Kidney (tissue), 14 donors: ENCODE results near the gene NINL. TPM values are rescaled to one million over a fixed set of nuclear protein-coding genes. Genes with fewer than 3 reads are reported as not detected.
A peak's percentile ranks its signal among the peaks of the same experiment; 100 is the strongest.
"Not testable (repeated sequence)": the region's sequence is repeated elsewhere in the genome, so short reads cannot be mapped to it uniquely, and the experiment has no call there.

Source experiments
- DNase-seq, 5 donors: peaks; one replicate each; pipeline ENCODE4 v3.0.0-alpha.2; 2013 to 2020
- FAIRE-seq: peaks from 2 replicates; lab custom pipeline; 2012; peaks lifted over from hg19 to GRCh38; lab: Jason Lieb, UNC
- H3K27ac ChIP-seq, 2 donors: one replicate each; pipeline ENCODE4 v1.7.0; 2013; ENCODE audit warnings: low read depth in 2 of 2, low read length in 2 of 2, inconsistent platforms in 1 of 2
- H3K27me3 ChIP-seq: one replicate; pipeline ENCODE4 v1.7.1; 2013; ENCODE audit warnings: low read length, inconsistent platforms; ENCODE audit not compliant: control insufficient read depth, insufficient read depth
- H3K36me3 ChIP-seq, 3 donors: one replicate each; pipeline versions ENCODE4 v1.7.0 to v1.7.1; 2013; ENCODE audit warnings: low read length in 3 of 3, control low read depth in 1 of 3, inconsistent platforms in 1 of 3; ENCODE audit not compliant: insufficient read depth in 3 of 3, control insufficient read depth in 2 of 3
- H3K4me1 ChIP-seq, 3 donors: one replicate each; pipeline versions ENCODE4 v1.7.0 to v1.7.1; 2013; ENCODE audit warnings: low read length in 3 of 3, inconsistent platforms in 1 of 3, low read depth in 1 of 3; ENCODE audit not compliant: control insufficient read depth in 2 of 3, insufficient read depth in 2 of 3
- H3K4me3 ChIP-seq, 3 donors: one replicate each; pipeline versions ENCODE4 v1.7.0 to v1.8.1; 2013; ENCODE audit warnings: low read length in 3 of 3, control low read depth in 1 of 3, inconsistent platforms in 1 of 3
- H3K9ac ChIP-seq, 3 donors: one replicate each; pipeline versions ENCODE4 v1.7.0 to v1.7.1; 2013; ENCODE audit warnings: low read length in 3 of 3, control low read depth in 1 of 3, inconsistent platforms in 1 of 3
- H3K9me3 ChIP-seq, 3 donors: one replicate each; pipeline versions ENCODE4 v1.7.0 to v1.7.1; 2013; ENCODE audit warnings: low read length in 3 of 3, control low read depth in 1 of 3, inconsistent platforms in 1 of 3; ENCODE audit not compliant: control insufficient read depth in 2 of 3, insufficient read depth in 1 of 3
- intact Hi-C: fragments of 100-400 bp; cut with DNase I; formaldehyde crosslinking; loops from one replicate; pipeline ENCODE4 v1.11.1; 2022
- polyA plus RNA-seq: library from polyadenylated mRNA; stranded (reverse); fragments of 350-450 nt; fragmentation: Illumina TruSeq; extraction: RNeasy Lipid Tissue Mini Kit (QIAGEN cat#74804); gene quantifications from one replicate; pipeline ENCODE4 v1.2.3, GENCODE V29; 2014; ENCODE audit warnings: low read depth, low replicate concordance; ENCODE audit not compliant: insufficient read depth
- total RNA-seq: library from RNA; stranded (reverse); fragmentation: NEBNext Ultra II Directional; extraction: Animal tissue kit (Norgen Biotek cat#: 25700); gene quantifications from one replicate; pipeline ENCODE4 v1.2.1, GENCODE V29; 2021
- TF ChIP-seq, protein P1 (sequence below): IDR thresholded peaks from 3 replicates; pipeline ENCODE4 v1.5.1; 2012; ENCODE audit warnings: mild to moderate bottlenecking, moderate library complexity, borderline replicate concordance; ENCODE audit not compliant: insufficient read depth; ENCODE audit errors: extremely low read depth
- donor health status: control.
- donor health status: control.
- donor health status: control.
- donor health status: control.
- donor health status: control.
- donor health status: DM: yes; HTN: yes; CAD: no.
- donor health status: Normal renal cell carcinoma (clear cell type).

NINL gene
- total and polyA plus RNA-seq, 2 donors from 2014 or later: 23.4 to 25.2 TPM

DNA sequence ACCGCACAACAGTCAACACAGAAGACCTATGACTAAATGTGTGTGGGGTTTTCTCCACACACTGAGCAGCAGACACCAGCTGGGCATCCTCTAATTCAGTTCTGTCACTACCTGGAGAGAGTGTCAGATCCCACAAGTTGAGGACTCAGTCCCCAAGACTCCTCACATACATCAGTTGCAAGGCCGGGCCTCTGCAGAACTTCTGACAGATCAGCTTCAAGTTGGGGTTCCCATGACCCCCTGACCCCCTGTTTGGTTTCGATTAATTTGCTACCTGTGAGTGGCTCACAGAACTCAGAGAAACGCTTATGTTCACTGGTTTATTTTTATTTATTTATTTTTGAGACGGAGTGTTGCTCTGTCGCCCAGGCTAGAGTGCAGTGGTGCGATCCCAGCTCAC lies 3.2 kb upstream of the NINL start:
- no peaks in the 10 kb centered on the region for H3K4me1 ChIP-seq
- FAIRE-seq: no peak
- TF ChIP-seq, protein P1, sequence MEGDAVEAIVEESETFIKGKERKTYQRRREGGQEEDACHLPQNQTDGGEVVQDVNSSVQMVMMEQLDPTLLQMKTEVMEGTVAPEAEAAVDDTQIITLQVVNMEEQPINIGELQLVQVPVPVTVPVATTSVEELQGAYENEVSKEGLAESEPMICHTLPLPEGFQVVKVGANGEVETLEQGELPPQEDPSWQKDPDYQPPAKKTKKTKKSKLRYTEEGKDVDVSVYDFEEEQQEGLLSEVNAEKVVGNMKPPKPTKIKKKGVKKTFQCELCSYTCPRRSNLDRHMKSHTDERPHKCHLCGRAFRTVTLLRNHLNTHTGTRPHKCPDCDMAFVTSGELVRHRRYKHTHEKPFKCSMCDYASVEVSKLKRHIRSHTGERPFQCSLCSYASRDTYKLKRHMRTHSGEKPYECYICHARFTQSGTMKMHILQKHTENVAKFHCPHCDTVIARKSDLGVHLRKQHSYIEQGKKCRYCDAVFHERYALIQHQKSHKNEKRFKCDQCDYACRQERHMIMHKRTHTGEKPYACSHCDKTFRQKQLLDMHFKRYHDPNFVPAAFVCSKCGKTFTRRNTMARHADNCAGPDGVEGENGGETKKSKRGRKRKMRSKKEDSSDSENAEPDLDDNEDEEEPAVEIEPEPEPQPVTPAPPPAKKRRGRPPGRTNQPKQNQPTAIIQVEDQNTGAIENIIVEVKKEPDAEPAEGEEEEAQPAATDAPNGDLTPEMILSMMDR: no peak
- intact Hi-C loops: no loop called here
- H3K36me3 ChIP-seq: no peaks in the 10 kb centered on the region
- H3K9me3 ChIP-seq: no peaks in the 10 kb centered on the region
- H3K9ac ChIP-seq: no peak overlapping the region
- H3K27ac ChIP-seq: no peak overlapping the region
- no peak for DNase-seq
- H3K4me3 ChIP-seq: no peak overlapping the region
- H3K27me3 ChIP-seq: no peaks in the 10 kb centered on the region

DNA sequence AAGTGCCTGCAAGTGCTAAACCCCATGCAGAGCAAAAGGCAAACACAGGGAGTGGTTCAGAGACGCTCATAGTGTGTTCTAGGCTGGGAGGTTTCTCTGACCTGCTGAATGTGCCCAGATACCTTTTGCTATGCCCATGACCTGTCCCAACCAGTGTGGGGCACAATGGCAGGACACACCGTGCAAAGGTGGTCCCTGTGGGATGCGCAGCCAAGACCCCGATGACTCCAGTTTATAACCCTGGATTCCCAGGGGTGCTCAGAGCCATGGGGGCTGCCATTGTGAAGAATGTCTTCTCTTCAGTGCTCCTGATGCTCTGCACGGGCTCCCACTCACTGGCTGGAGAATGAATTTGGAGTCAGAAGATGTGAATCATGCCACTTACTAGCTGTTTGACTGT lies 2.2 kb upstream of the NINL start:
- no peak overlapping the region for H3K9ac ChIP-seq
- H3K36me3 ChIP-seq: no peaks in the 10 kb centered on the region
- no peak overlapping the region for H3K4me3 ChIP-seq
- H3K27ac ChIP-seq: no peak overlapping the region
- no peaks in the 10 kb centered on the region for H3K9me3 ChIP-seq
- intact Hi-C loops: no loop called here
- FAIRE-seq: no peak
- no peaks in the 10 kb centered on the region for H3K4me1 ChIP-seq
- peak in 1 of 5 donors; percentile 26 for DNase-seq
- H3K27me3 ChIP-seq: no peaks in the 10 kb centered on the region
- TF ChIP-seq, protein P1: no peak

DNA sequence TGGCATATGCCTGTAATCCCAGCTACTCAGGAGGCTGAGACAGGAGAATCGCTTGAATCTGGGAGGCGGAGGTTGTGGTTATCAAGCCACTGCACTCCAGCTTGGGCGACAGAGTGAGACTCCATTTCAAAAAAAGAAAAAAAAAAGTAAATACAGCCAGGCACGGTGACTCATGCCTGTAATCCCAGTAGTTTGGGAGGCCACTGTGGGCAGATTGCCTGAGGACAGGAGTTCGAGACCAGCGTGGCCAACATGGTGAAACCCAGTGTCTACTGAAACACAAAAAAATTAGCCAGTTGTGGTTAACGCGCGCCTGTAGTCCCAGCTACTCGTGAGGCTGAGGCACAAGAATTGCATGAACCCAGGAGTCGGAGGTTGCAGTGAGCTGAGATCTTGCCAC lies 1.5 kb upstream of the NINL start:
- no peak for FAIRE-seq
- TF ChIP-seq, protein P1: no peak
- Histone ChIP-seq H3K27ac (no peak overlapping the region), H3K36me3 (no peaks in the 10 kb centered on the region), H3K9ac (no peak overlapping the region), H3K27me3 (no peaks in the 10 kb centered on the region), H3K9me3 (no peaks in the 10 kb centered on the region), H3K4me3 (no peak overlapping the region), H3K4me1 (no peaks in the 10 kb centered on the region)
- intact Hi-C loops: no loop called here
- peak in 1 of 5 donors; percentile 32 for DNase-seq

DNA sequence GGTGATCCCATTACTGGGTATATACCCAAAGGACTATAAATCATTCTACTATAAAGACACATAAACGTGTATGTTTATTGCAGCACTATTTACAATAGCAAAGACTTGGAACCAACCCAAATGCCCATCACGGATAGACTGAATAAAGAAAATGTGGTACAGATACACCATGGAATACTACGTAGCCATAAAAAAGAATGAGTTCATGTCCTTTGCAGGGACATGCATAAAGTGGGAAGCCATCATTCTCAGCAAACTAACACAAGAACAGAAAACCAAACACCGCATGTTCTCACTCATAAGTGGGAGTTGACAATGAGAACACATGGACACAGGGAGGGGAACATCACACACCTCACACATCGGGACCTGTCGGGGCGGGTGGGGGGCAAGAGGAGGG lies 1.7 kb downstream of the NINL start:
- FAIRE-seq, H3K9ac ChIP-seq, H3K36me3 ChIP-seq, H3K27me3 ChIP-seq, H3K9me3 ChIP-seq, H3K27ac ChIP-seq, intact Hi-C loops: not testable (repeated sequence)
- DNase-seq: peak in 2 of 5 donors; percentile 20 to 29
- H3K4me1 ChIP-seq: peaks cover 0 to 17% (median 9%) of the 10 kb centered on the region in 3 donors
- peak overlapping the region in 1 of 3 donors; percentile 92 for H3K4me3 ChIP-seq
